ENCODE results near the gene DSCAML1.

DSCAML1 gene

GRCh38 chr11:117514256-117514655 is 282.8 kb downstream of the DSCAML1 start:
- DNase-seq = no peak

- DNase-seq = no peak
Measured at GRCh38 chr11:117513666-117514065, 283.4 kb downstream of the DSCAML1 start.

DNA sequence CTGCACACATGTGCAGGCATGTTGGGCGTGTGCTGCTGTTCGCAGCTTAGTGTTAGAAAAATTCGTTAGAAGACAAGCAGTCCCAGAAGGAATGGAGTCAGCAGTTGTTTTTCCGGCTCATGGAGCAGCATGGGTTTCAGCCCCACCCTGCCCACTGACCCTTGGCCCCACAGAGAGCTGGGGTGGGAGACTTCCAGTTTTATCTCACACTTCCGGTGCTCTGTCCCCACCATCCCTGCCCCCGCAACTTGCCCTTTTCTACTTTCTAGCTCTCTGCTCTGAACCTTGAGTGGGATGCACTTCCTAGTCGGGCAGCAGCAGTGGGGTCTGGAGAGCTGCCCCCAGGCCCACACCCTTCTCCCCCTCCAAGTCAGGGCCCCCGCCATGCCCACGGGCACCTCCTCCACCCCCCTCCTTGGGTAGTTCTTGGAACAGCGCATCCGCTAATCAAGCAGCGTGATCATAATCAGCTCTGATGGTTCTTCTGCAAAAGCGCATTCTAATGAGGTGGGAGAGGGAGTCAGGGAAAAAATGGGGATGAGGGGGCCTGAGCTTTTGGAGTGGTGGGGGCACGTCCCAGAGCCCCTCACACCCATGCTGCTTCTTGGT is 285.0 kb downstream of the DSCAML1 start:
- no peak for DNase-seq

DNA sequence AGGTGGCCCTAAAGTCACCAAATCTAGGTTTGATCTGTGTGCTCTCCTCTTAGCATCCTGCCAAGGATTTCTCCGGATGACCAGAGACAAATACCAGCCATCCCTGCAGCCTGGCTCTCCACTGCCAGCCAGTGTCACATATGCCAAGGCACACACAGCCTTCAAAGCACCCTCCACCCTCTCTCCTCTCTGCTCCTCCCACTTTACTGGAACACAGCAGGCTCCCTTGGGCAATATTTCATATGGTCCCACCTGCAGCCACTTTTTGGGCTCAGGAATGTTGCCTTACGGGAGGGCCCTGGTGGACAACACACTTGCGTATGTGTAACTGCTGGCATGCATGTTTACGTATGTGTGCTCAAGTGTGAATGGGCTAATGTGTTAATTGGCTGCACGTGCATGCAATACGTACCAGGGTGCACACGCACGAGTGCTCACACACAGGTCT is 285.5 kb downstream of the DSCAML1 start:
- DNase-seq = no peak

GRCh38 chr11:117510646-117511045 is 286.4 kb downstream of the DSCAML1 start:
- no peak for DNase-seq

DNA sequence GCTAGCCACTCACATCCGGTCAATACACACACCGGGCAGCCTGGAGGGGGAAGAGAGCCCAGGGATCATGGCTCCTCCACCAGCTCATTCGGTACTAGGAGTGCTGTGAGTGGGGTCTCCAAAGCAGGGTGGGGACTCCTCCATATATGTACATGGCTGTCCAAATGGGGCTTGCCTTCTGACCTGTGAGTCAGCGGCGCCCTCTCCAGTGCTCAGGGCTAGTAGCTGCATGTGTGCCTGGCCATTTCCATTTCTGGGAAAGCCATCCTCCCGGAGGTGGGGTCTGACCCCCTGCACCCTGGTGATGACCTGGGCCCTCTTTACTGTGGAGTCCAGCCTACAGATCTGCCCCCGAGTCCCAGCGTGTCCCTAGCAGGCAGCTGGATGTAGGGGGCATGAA is 287.5 kb downstream of the DSCAML1 start:
- no peak for DNase-seq

GRCh38 chr11:117506971-117507370 is 290.0 kb downstream of the DSCAML1 start:
- no peak for DNase-seq

DNA sequence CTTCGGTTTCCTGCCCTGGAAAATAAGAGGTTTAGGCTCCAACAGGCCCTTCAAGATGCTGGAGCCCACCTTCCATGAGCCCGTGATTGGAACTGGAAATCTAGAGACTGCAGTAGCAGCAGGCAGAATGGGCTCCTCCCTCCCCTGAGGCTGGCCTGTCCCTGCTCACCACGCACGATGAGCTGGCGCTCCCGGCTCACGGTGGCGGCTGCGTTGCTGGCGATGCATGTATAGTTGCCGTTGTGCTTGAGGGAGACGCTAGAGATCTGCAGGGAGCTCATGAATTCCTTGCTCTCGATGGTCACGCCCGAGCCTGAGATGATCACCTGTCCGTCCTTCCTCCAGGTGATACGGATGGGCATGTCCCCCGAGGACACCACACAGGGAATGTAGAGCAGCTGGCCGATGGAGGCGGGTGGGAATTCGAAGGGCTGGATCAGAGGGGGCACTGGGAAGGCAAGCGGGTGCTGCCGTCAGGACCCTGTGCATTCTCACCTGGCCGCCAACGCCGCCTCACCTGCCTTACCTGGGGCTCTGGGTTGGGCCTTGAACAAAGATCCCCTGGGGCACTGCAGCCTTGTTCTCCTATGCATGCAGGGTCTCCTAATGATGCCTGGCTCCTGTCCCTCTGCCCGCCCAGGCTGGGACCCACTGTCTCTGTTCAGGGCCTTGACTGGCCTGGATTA is 291.6 kb downstream of the DSCAML1 start:
- no peak for DNase-seq

GRCh38 chr11:117502779-117503100 is 294.3 kb downstream of the DSCAML1 start:
- DNase-seq = no peak

- no peak for DNase-seq
Measured at GRCh38 chr11:117502015-117502778, 294.8 kb downstream of the DSCAML1 start.

DNA sequence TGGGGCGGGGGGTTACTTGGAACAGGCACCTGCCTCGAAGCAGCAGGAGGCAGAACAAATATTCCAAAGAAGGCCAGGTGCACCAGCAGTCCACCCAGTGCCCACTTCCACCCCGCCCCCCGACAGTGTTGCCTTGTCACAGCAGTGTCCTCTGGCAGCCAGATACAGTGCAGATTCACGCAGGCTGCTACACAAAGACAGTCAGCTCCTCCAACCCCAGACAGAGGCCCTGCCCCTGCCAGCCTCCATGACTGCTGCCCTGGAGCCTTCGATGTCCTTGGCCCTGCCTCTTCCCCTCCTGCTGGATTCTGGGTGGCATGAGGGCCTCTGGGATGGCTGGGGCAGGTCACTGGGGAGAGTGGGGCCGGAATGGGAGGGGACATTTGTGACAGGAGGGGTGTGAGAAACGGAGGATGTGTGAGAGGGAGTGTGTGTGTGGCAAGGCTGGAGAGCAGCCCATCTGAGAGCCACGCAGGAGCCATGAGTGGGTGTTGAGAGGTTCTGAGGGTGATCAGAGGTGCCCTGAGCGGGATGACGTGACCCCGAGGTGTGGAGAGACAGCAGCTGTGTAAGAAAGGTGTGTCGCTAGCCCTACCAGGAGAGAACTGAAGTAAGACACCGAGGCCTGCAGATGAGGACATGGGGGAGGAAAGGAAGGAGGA is 295.6 kb downstream of the DSCAML1 start:
- DNase-seq = no peak

DNA sequence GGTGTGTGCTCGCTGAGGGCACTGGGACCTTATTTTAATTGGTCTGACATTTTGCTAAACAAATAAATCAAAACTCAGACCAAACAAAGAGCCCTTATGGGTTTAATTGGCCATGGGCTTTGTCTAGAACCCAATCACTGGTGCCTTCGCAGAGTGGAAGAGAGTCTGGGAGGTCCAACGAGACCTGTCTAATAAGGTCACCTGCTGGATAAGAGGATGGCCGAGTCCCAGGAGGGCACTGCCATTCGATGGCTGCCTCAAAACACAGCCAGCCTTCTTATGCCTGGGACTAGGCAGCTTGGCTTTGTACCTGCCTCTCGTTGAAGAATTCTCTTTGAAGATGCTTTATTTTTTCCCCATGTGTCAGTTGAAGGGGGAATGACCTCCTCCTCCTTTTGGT is 298.2 kb downstream of the DSCAML1 start:
- DNase-seq = no peak

DNA sequence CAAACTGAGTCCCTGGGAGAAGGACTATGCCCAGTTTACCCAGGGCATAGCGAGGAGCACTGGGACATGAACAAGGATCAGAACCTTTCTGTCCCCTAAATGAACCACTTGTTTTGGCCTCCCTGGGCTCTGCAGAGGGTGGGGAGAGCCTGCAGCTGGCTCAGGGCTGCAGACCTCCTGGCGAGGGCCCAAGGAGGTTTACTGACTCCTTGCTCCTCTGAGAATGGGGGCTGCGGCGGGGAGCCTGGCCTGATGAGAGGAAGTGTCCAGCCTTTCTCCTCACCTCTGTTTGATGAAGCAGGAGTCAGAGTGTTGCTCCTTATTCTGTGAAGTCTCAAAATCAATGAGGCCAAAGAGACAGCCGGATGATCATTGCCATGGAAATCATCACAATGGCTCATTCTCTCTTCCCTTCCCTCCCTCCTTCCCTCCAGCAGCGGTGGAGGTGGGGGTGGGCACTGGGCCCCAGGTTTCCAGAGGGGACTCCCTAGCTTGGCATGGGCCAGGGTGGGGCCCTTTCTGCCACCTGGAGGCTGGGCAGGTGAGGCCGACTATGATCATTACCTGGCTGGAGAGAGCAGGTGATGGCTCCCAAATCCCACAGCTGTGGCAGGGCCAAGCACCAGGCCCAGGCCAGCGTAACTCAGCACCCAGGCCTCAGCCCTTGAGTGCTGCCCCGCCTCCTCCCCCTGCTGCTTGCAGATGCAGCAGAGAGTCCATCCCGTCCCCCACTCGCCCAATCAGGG is 299.6 kb downstream of the DSCAML1 start:
- no peak for DNase-seq

DNA sequence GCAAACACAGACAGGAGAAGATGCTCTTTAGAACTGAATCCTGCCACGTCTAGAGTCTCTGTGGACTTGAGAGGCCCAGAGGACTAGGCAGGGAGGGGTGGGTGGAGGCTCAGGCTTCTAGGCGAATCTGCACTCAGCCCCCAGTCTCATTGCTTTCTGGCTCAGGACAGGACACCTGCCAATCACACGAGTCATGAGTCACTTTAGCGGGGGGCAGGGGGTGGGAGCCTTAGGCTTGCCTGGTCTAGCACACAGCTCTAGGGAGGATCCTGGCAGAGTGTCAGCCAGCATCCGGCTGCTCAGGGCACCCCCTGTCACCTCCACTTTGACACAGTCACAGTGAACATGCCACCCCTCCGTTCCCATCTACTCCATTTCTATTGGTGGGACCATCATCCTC is 301.7 kb downstream of the DSCAML1 start:
- no peak for DNase-seq

GRCh38 chr11:117492578-117493251 is 304.3 kb downstream of the DSCAML1 start:
- DNase-seq = no peak

- no peak for DNase-seq
Measured at GRCh38 chr11:117490911-117491310, 306.1 kb downstream of the DSCAML1 start.

DNA sequence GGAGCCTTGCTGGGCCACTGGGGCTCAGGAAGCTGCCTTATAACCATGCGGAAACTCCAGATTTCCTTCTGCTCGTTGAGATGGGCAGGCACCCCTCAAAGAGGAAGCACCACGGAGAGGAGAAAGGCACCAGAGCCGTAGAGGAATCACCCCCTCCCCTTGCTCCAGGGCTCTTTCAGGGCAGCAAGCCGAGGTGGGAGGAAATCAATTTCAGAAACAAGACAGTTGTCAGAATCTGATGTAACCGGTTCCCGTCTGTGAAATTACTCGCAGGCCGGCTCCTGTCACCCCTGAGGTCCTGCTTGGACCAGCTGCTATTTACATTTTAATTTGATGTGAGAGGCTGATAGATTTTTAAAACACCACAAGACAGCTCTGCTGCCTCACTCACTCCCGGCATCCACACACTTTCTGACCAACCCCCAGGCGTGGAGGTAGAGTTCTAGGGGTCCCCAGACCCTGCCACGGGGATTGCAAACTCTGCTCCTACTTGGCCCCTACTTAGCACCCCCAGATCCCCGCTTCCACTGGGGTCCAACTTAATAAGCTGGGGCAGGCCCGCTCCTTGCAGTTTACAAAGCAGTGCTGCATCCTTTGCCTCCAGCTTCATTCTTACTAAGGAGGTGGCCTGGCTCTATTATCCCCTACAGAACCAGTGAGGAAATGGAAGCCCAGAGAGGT is 306.9 kb downstream of the DSCAML1 start:
- peak in 1 of 2 experiments; percentile 1 for DNase-seq

GRCh38 chr11:117488996-117489952 is 307.7 kb downstream of the DSCAML1 start:
- DNase-seq = no peak

DNA sequence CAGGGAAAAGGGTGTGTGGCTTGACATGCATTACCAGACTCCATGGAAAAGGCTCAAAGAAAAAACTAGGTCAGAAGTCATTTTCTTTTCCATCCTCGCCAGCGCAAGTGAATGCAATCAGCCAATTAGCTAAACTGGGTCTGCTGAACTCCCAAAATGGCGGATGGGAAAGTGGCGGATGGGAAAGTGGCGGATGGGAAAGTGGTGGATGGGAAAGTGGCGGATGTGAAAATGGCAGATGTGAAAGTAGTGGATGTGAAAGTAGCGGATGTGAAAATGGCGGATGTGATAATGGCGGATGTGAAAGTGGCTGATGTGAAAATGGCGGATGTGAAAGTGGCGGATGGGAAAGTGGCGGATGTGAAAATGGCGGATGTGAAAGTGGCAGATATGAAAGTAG is 311.0 kb downstream of the DSCAML1 start:
- no peak for DNase-seq

DNA sequence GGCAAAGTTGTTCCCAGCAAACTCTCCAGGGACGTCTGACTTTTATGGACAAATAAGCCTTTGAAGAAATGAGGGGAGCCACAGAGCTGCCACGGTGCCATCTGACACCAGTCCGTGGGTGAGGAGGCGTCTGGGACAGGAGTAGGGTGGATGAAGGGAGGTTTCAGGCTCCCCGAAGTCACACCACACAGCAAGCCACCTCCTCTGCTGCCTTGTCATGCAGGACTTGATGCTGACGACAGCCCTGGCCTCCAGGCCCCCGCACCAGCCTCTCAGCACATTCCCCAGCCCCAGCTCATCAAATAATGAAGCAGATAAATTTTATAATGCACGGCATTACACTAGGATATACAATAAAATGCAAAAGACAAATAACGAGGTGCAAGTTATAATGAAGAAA is 312.9 kb downstream of the DSCAML1 start:
- DNase-seq = no peak

DNA sequence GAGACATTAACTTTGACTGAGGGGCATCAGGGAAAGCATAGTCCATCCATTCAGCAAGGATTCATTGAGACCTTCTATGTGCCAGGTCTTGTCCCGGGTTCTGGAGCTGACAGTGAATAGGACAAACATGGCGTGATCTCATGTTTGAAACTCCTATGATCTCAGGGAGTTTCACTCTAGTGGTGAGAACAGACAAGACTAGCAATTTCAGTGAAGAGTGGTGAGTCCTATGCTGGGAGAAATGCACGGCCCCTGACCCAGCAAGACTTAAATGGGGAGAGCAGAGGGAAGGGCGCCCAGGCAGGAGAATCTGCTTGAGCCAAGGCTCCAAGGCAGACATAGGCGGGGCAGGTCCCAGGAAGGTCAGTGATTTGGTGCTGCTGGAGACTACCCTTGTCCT is 313.6 kb downstream of the DSCAML1 start:
- DNase-seq = no peak

All from AML-193 (cell line).